OCI-LY7 (cell line): ENCODE measurements around the gene MED26. TPM values are rescaled to one million over a fixed set of nuclear protein-coding genes. Genes with fewer than 3 reads are reported as not detected.

Source experiments
- BruUV-seq: library from RNA; stranded (reverse); fragments of 400-500 nt; replicated peaks from 2 replicates; lab custom pipeline; 2021; lab: Mats Ljungman, UMichigan
- CTCF ChIA-PET: fragments of 300-600 bp; sonication (Branson Sonifier 250); formaldehyde crosslinking; loops from one replicate; lab custom pipeline; 2022; ENCODE audit warnings: antibody characterized with exemption; ENCODE audit not compliant: unreplicated experiment; lab: Charles Lee
- POLR2A ChIA-PET: fragments of 300-600 bp; sonication (Branson Sonifier 250); formaldehyde crosslinking; loops from one replicate; lab custom pipeline; 2022; ENCODE audit warnings: antibody characterized with exemption; lab: Charles Lee
- DNase-seq: peaks from one replicate; pipeline ENCODE4 v3.0.0-alpha.2; 2015; ENCODE audit warnings: low spot score
- H2AFZ ChIP-seq: fragments of 200-600 bp; sonication (generic), shearing (Covaris generic); 2 replicates; pipeline ENCODE4 v1.6.1; 2014; ENCODE audit warnings: mild to moderate bottlenecking, antibody characterized with exemption, low read length, moderate library complexity
- H3K27ac ChIP-seq: fragments of 200-600 bp; sonication (generic); 2 replicates; pipeline ENCODE4 v1.5.1; 2014; ENCODE audit warnings: mixed run types, low read depth, mild to moderate bottlenecking, moderate library complexity, low read length, inconsistent platforms; ENCODE audit not compliant: poor library complexity, severe bottlenecking
- H3K36me3 ChIP-seq: fragments of 200-600 bp; sonication (generic); 2 replicates; pipeline ENCODE4 v1.6.1; 2014; ENCODE audit warnings: mild to moderate bottlenecking, antibody characterized with exemption, low read length, moderate library complexity, mixed read lengths; ENCODE audit not compliant: insufficient read depth
- H3K4me1 ChIP-seq: fragments of 200-600 bp; sonication (generic); 2 replicates; pipeline ENCODE4 v1.5.1; 2014; ENCODE audit warnings: mild to moderate bottlenecking, low read length; ENCODE audit not compliant: insufficient read depth, poor library complexity, severe bottlenecking
- H3K4me2 ChIP-seq: fragments of 200-600 bp; sonication (generic); 2 replicates; pipeline ENCODE4 v1.6.1; 2014; ENCODE audit warnings: mild to moderate bottlenecking, low read length
- H3K4me3 ChIP-seq: fragments of 200-600 bp; sonication (generic); 2 replicates; pipeline ENCODE4 v1.5.1; 2014; ENCODE audit warnings: mild to moderate bottlenecking, low read depth, low read length; ENCODE audit not compliant: poor library complexity, severe bottlenecking
- H3K79me2 ChIP-seq: fragments of 200-600 bp; sonication (generic); 2 replicates; pipeline ENCODE4 v1.6.1; 2016; ENCODE audit warnings: low read depth, mild to moderate bottlenecking, low read length, moderate library complexity, mixed read lengths; ENCODE audit not compliant: insufficient read depth
- H3K9me2 ChIP-seq: fragments of 200-600 bp; sonication (generic); 2 replicates; pipeline ENCODE4 v1.6.1; 2016; ENCODE audit warnings: mild to moderate bottlenecking, low read length, mixed read lengths; ENCODE audit not compliant: insufficient read depth
- H3K9me3 ChIP-seq: fragments of 200-600 bp; sonication (generic); 2 replicates; pipeline ENCODE4 v1.6.1; 2014; ENCODE audit warnings: mild to moderate bottlenecking, mixed run types, low read length, mixed read lengths
- H4K20me1 ChIP-seq: fragments of 200-600 bp; sonication (generic); 2 replicates; pipeline ENCODE4 v1.6.1; 2014; ENCODE audit warnings: mild to moderate bottlenecking, antibody characterized with exemption, low read length, moderate library complexity, mixed read lengths; ENCODE audit not compliant: insufficient read depth
- EZH2phosphoT487 ChIP-seq: fragments of 200-600 bp; sonication (generic); IDR thresholded peaks from 2 replicates; pipeline ENCODE4 v1.6.1; 2018; ENCODE audit warnings: low read depth, borderline replicate concordance, mild to moderate bottlenecking, mixed run types, antibody characterized with exemption, low read length, moderate library complexity, mixed read lengths
- intact Hi-C: fragments of 100-400 bp; cut with micrococcal nuclease; formaldehyde crosslinking; loops from one replicate; pipeline ENCODE4 v1.10.0; 2022; ENCODE audit not compliant: unreplicated experiment
- total RNA-seq, 2 experiments: library from RNA; depleted of rRNA in 1 of 2; stranded (reverse); fragments of >200 nt in 1 of 2; shearing (Covaris generic) in 1 of 2; gene quantifications; 2 replicates each; pipeline ENCODE4 v1.2.3, GENCODE V29; 2014 to 2022
- TF ChIP-seq, protein P1 (sequence below): fragments of 200-600 bp; sonication (generic); conservative IDR thresholded peaks from 2 replicates; pipeline ENCODE4 v1.5.1; 2014; ENCODE audit warnings: mild to moderate bottlenecking, antibody characterized with exemption, low read length, moderate library complexity, mixed read lengths

MED26 gene
- total RNA-seq, 2 experiments from 2014 or later: 19.4 to 26.8 TPM

DNA sequence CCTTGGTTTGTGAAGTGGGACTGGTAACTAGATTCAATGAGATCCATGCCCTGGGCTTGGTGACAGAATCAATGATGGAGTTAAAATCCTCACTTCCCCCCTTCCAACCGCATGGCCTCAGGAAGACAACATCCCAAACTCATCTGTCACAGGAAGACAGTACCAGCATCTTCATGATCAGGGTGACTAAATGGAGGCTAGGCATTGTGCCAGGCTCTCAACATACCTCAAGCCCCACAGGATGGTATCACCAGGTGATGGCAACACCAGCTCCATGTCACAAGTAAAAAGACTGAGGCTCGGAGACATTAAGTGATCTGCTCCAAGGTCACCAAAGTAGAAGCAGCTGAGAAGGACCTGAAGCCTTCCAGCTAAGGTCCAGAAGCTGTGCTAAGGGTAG lies 14.2 kb downstream of the MED26 start:
- Histone ChIP-seq H3K9me3 (no peaks in the 10 kb centered on the region), H3K4me3 (no peak overlapping the region), H3K4me2 (no peak overlapping the region), H3K79me2 (peaks cover 100% of the 10 kb centered on the region), H4K20me1 (peaks cover 56% of the 10 kb centered on the region), H3K9me2 (no peaks in the 10 kb centered on the region), H3K4me1 (peaks cover 65% of the 10 kb centered on the region), H3K36me3 (peaks cover 14% of the 10 kb centered on the region; the same call in 1 of the 2 replicates), H2AFZ (no peak overlapping the region), H3K27ac (no peak overlapping the region)
- ChIA-PET CTCF (no interaction called here), POLR2A (interaction anchor here (1.0 kb wide), 1 partner anchor 23 kb away, joined by 3 read pairs; no protein-coding TSS in a partner anchor)
- no peak for DNase-seq
- TF ChIP-seq, protein P1, sequence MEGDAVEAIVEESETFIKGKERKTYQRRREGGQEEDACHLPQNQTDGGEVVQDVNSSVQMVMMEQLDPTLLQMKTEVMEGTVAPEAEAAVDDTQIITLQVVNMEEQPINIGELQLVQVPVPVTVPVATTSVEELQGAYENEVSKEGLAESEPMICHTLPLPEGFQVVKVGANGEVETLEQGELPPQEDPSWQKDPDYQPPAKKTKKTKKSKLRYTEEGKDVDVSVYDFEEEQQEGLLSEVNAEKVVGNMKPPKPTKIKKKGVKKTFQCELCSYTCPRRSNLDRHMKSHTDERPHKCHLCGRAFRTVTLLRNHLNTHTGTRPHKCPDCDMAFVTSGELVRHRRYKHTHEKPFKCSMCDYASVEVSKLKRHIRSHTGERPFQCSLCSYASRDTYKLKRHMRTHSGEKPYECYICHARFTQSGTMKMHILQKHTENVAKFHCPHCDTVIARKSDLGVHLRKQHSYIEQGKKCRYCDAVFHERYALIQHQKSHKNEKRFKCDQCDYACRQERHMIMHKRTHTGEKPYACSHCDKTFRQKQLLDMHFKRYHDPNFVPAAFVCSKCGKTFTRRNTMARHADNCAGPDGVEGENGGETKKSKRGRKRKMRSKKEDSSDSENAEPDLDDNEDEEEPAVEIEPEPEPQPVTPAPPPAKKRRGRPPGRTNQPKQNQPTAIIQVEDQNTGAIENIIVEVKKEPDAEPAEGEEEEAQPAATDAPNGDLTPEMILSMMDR: no peak
- no peak for TF ChIP-seq EZH2phosphoT487
- BruUV-seq: no TSS peak
- intact Hi-C loops: no loop called here

DNA sequence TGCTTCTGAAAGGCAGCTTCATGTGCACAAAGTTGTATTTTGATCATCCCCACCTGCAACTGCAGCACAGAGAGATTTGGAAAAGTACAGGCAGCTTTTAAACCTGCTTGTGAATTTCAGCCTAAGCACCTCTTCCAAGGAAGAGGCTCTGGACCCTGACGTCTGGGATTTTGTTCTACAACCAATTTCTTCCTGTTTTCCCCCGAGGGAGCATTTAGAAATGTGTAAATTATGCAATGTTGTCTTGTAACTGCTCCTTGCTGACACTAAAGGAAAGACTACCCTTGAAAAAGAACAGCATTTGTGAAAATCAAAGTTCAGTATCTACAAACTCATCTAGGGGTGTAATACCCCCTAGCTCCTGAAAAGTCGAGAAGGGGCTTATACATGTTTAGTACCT lies 15.4 kb downstream of the MED26 start:
- intact Hi-C loops: no loop called here
- Histone ChIP-seq H2AFZ (no peak overlapping the region), H3K4me2 (no peak overlapping the region), H3K9me3 (no peaks in the 10 kb centered on the region), H3K4me1 (peaks cover 65% of the 10 kb centered on the region), H3K9me2 (no peaks in the 10 kb centered on the region), H3K4me3 (no peak overlapping the region), H3K36me3 (peaks cover 18% of the 10 kb centered on the region; the same call in 1 of the 2 replicates), H3K27ac (no peak overlapping the region), H4K20me1 (peaks cover 52% of the 10 kb centered on the region), H3K79me2 (peaks cover 100% of the 10 kb centered on the region)
- TF ChIP-seq, protein P1: no peak
- POLR2A ChIA-PET: interaction anchor here (0.6 to 0.8 kb wide), 2 partner anchors 10 to 54 kb away, joined by 3 to 7 read pairs; no protein-coding TSS in a partner anchor
- BruUV-seq: no TSS peak
- CTCF ChIA-PET: no interaction called here
- DNase-seq: no peak

DNA sequence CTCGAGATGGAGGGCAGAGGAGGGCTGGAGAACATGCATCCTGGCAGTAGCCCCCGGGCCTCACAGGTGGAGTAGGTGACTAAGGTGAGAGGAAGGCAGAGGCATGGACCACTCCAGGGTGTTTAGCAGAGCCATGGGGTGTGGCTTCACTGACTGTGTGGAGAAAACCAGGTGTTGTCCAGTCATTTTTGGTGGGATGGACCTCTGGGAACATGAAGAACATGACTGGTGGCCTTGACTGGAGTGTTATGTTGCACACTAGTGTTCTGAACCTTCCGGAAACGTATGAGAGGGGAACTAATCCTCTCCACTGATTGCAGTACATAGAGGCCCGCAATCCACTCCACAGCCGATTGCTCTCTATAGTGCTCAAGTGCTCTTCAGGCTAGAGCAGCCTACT lies 16.9 kb downstream of the MED26 start:
- BruUV-seq: no TSS peak
- peaks cover 18% of the 10 kb centered on the region; the same call in 1 of the 2 replicates for H3K36me3 ChIP-seq
- intact Hi-C loops: no loop called here
- peaks cover 58% of the 10 kb centered on the region for H3K4me1 ChIP-seq
- H3K4me3 ChIP-seq: no peak overlapping the region
- H3K27ac ChIP-seq: no peak overlapping the region
- DNase-seq: no peak
- no peaks in the 10 kb centered on the region for H3K9me3 ChIP-seq
- no peak overlapping the region for H3K4me2 ChIP-seq
- POLR2A ChIA-PET: no interaction called here
- CTCF ChIA-PET: no interaction called here
- H3K9me2 ChIP-seq: no peaks in the 10 kb centered on the region
- peaks cover 100% of the 10 kb centered on the region for H3K79me2 ChIP-seq
- peaks cover 45% of the 10 kb centered on the region for H4K20me1 ChIP-seq
- TF ChIP-seq EZH2phosphoT487: no peak
- TF ChIP-seq, protein P1: no peak
- H2AFZ ChIP-seq: no peak overlapping the region
